ENCODE measurements around the gene NTN1.

- TF ChIP-seq EZH2 (IDR thresholded peaks at IDR 0.05; ENCODE audit: low read depth), result no peak
- no peak for TF ChIP-seq CTCF (conservative IDR thresholded peaks at IDR 0.05)
Measured at GRCh38 chr17:9011001-9011400, 10.3 kb upstream of the NTN1 start.

All from PC-9 (cell line).